PC-9 (cell line): ENCODE results near the gene ANKIB1.

Source experiments
- CTCF ChIP-seq: fragments of 200-600 bp; sonication (generic); conservative IDR thresholded peaks from 2 replicates; pipeline ENCODE4 v1.6.1; 2017; ENCODE audit warnings: mixed run types, antibody characterized with exemption, mild to moderate bottlenecking, moderate library complexity
- EZH2 ChIP-seq: fragments of 200-600 bp; sonication (generic); IDR thresholded peaks from 2 replicates; pipeline ENCODE4 v1.8.0; 2017; ENCODE audit warnings: antibody characterized with exemption, low read depth

DNA sequence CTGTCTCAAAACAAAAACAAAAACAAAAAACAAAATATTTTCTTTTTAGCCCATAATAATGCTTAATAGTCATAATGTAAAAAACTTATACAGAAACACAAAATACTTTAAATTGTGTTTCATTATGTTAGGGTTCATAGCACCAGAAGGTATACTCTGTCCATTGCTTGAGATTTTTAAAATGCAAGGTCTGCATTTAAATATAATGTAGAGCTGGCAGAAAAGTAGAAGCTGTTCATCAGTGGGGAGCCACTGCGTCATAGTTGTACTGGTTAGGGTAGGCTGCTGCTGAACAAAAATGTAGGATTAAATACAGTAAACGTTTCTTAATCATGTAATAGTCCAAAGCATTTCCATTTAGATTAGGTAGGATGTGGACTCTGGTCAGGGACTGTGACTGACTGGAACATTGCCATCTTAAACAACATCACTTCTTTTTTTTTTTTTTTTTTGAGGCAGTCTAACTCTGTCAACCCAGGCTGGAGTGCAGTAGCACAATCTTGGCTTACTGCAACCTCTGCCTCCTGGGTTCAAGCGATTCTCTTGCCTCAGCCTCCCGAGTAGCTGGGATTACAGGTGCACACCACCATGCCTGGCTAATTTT lies 85.2 kb downstream of the ANKIB1 start:
- no peak for TF ChIP-seq EZH2
- TF ChIP-seq CTCF, result no peak
